Measurements from ENCODE around the gene HP1BP3. TPM values are rescaled to one million over a fixed set of nuclear protein-coding genes. Genes with fewer than 3 reads are reported as not detected.
A peak's percentile ranks its signal among the peaks of the same experiment; 100 is the strongest.

The HP1BP3 gene
- total and polyA plus RNA-seq, 2 of the 4 experiments (the other 2 are of a cell fraction): 88.4 to 151 TPM

DNA sequence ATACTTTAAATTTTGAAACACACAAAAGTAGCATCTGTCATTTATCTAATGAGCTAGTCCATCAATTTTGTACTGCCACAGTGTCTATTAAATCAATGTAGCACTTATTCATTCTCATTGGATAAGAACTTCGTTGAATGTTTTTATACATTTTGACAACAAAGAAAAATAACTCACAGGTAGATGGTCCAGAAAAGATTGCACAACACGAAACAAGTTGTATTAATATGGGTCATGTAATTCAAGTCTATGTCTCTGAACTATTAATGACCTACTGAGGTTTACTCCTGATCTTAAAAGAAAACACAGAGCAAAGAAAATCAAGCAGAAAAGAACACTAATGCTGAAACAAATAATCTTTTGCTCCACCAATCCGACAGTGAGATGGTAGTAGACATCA is 15.3 kb downstream of the HP1BP3 start:
- no peak overlapping the region for H4K91ac ChIP-seq (ENCODE audit: insufficient read depth, low read depth, low read length)
- no peak overlapping the region for H3K23ac ChIP-seq (ENCODE audit: low read depth, low read length)
- H3K4me1 ChIP-seq (ENCODE audit: control insufficient read depth, insufficient read depth, low read length): no peaks in the 10 kb centered on the region
- dilution Hi-C loops (cut with HindIII; ENCODE audit: low sequenced_read_pairs, unreplicated experiment): no loop called here
- H3K4me3 ChIP-seq (ENCODE audit: insufficient read depth, low read depth, low read length): no peak overlapping the region
- no peak overlapping the region for H3K4me2 ChIP-seq (ENCODE audit: low read depth, low read length)
- peaks cover 8% of the 10 kb centered on the region for H3K9me1 ChIP-seq (ENCODE audit: insufficient read depth, low read length)
- no peak overlapping the region for H2AK5ac ChIP-seq (ENCODE audit: low read depth, low read length)
- no peak overlapping the region for H3K18ac ChIP-seq (ENCODE audit: low read depth, low read length)
- no peaks in the 10 kb centered on the region for H3K27me3 ChIP-seq (ENCODE audit: control insufficient read depth, insufficient read depth, low read length)
- H2BK20ac ChIP-seq (ENCODE audit: low read depth, low read length): no peak overlapping the region
- H3K79me1 ChIP-seq (ENCODE audit: low read depth in 1 of 2, low read length in 2 of 2): peaks cover 35 to 53% of the 10 kb centered on the region in 2 experiments
- ChIA-PET CTCF (interaction anchor here (0.6 to 0.9 kb wide), 2 partner anchors 29 to 75 kb away, joined by 3 to 4 read pairs; no protein-coding TSS in a partner anchor), POLR2A (ENCODE audit: unreplicated experiment) (no interaction called here)
- WGBS, 2 experiments (ENCODE audit: extremely low coverage in 2 of 2, insufficient read length in 1 of 2): no CpG with 5 or more reads among the region's 3 CpGs
- DNase-seq (no peak), ATAC-seq (ENCODE audit: low read depth) (no peak)
- TF ChIP-seq, protein P1, sequence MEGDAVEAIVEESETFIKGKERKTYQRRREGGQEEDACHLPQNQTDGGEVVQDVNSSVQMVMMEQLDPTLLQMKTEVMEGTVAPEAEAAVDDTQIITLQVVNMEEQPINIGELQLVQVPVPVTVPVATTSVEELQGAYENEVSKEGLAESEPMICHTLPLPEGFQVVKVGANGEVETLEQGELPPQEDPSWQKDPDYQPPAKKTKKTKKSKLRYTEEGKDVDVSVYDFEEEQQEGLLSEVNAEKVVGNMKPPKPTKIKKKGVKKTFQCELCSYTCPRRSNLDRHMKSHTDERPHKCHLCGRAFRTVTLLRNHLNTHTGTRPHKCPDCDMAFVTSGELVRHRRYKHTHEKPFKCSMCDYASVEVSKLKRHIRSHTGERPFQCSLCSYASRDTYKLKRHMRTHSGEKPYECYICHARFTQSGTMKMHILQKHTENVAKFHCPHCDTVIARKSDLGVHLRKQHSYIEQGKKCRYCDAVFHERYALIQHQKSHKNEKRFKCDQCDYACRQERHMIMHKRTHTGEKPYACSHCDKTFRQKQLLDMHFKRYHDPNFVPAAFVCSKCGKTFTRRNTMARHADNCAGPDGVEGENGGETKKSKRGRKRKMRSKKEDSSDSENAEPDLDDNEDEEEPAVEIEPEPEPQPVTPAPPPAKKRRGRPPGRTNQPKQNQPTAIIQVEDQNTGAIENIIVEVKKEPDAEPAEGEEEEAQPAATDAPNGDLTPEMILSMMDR (conservative IDR thresholded peaks at IDR 0.05; ENCODE audit: low read depth, low read length): no peak
- TF ChIP-seq FOS (IDR thresholded peaks at IDR 0.05; ENCODE audit: low read depth, low read length) (no peak), USF2 (IDR thresholded peaks at IDR 0.05; ENCODE audit: low read depth, low read length) (no peak), SMC3 (IDR thresholded peaks at IDR 0.05; ENCODE audit: low read depth, low read length) (no peak), CEBPB (IDR thresholded peaks at IDR 0.05; ENCODE audit: low read depth, low read length) (peak; percentile 63; the same call in 1 of the 2 replicates), RFX5 (IDR thresholded peaks at IDR 0.05; ENCODE audit: low read depth, low read length) (no peak)
- H2AK9ac ChIP-seq (replicated peaks; ENCODE audit: low read depth, low read length, poor library complexity): no peak overlapping the region
- no peak overlapping the region for H4K5ac ChIP-seq (ENCODE audit: low read depth, low read length)
- no peaks in the 10 kb centered on the region for H3K9me3 ChIP-seq (ENCODE audit: control insufficient read depth, insufficient read depth, low read length)
- H2BK15ac ChIP-seq (ENCODE audit: low read depth, low read length): no peak overlapping the region
- no TSS peak for BruUV-seq (replicated peaks)
- no peak overlapping the region for H3K4ac ChIP-seq (ENCODE audit: low read depth, low read length)
- no peak overlapping the region for H3K14ac ChIP-seq (replicated peaks; ENCODE audit: low read depth, low read length)
- peaks cover 55% of the 10 kb centered on the region for H3K36me3 ChIP-seq (ENCODE audit: control insufficient read depth, insufficient read depth, low read length)
- no peak overlapping the region for H3K56ac ChIP-seq (ENCODE audit: extremely low read depth, insufficient read depth, low read length)
- no peak overlapping the region for H2AFZ ChIP-seq (replicated peaks; ENCODE audit: low read length, poor library complexity)
- in situ Hi-C loops (cut with MboI; ENCODE audit: low sequenced_read_pairs): no loop called here
- no peak overlapping the region for H2BK120ac ChIP-seq (ENCODE audit: low read depth, low read length)
- H2BK5ac ChIP-seq (ENCODE audit: low read depth, low read length, poor library complexity, severe bottlenecking): no peak overlapping the region
- no peak overlapping the region for H3K27ac ChIP-seq (ENCODE audit: insufficient read depth, low read length)
- no peak overlapping the region for H4K8ac ChIP-seq (ENCODE audit: low read depth in 2 of 2, low read length in 2 of 2)
- H4K20me1 ChIP-seq (ENCODE audit: insufficient read depth, low read length): peaks cover 22% of the 10 kb centered on the region; the same call in 1 of the 2 replicates
- intact Hi-C loops (cut with micrococcal nuclease): no loop called here
- no peak overlapping the region for H3K9ac ChIP-seq (ENCODE audit: low read depth, low read length)
